ENCODE results near the gene ERVFRD-1. TPM values are rescaled to one million over a fixed set of nuclear protein-coding genes. Genes with fewer than 3 reads are reported as not detected.

ERVFRD-1 gene
- total RNA-seq = under 1 TPM in 2 of 9 donors, not detected in 7; 0.07 to 0.18 TPM
- under 1 TPM in 1 of 2 donors, not detected in 1; 0.08 TPM for polyA plus RNA-seq
- long read RNA-seq, donor 1 = 0 reads
- long read RNA-seq, donor 2 = 0 reads
- long read RNA-seq, donor 3 = 0 reads

- H3K4me3 ChIP-seq = no peak within 1 kb of the TSS
- TF ChIP-seq POLR2A (IDR thresholded peaks at IDR 0.05) (no peak), CTCF (IDR thresholded peaks at IDR 0.05) (no peak)
- WGBS, 4 donors = 76 to 90% (median 83%) methylated on average over 16 of the region's 16 CpGs
These were observed at the start of gene ERVFRD-1 for GRCh38 chr6:11110921-11111768. Gene ERVFRD-1, minus strand, starts transcription at chr6:11111725. Its CDS starts 6,415 bp downstream, at chr6:11105310.

GRCh38 chr6:11160199-11160598 is 48.7 kb upstream of the ERVFRD-1 start:
- intact Hi-C loops (cut with DNase I) = loop anchor here in 1 of 10 donors (5.0 kb wide), 1 partner anchor 337 kb away; no protein-coding TSS in a partner anchor
- Histone ChIP-seq H3K27ac (no peak overlapping the region), H3K9me3 (peaks cover 0 to 3% (median 0%) of the 10 kb centered on the region in 12 donors), H3K4me1 (no peaks in the 10 kb centered on the region), H3K27me3 (no peaks in the 10 kb centered on the region), H3K36me3 (no peaks in the 10 kb centered on the region), H3K4me3 (no peak overlapping the region)
- no peak for ATAC-seq
- DNase-seq = no peak
- 71 to 90% (median 83%) methylated on average over 1 of the region's 1 CpG for WGBS, 4 donors
- TF ChIP-seq CTCF (IDR thresholded peaks at IDR 0.05) (no peak), POLR2A (IDR thresholded peaks at IDR 0.05) (no peak)

More at GRCh38 chr6:11110921-11111768, at the start of gene ERVFRD-1:
- no peak for ATAC-seq
- intact Hi-C loops (cut with DNase I) = no loop called here
- no peak for DNase-seq
- no peaks in the 10 kb centered on the region for H3K9me3 ChIP-seq
- H3K27ac ChIP-seq = no peak within 1 kb of the TSS
- no peaks in the 10 kb centered on the region for H3K36me3 ChIP-seq
- no peaks in the 10 kb centered on the region for H3K27me3 ChIP-seq
- peaks cover 0 to 17% (median 1%) of the 10 kb centered on the region in 12 donors for H3K4me1 ChIP-seq

- TF ChIP-seq CTCF (IDR thresholded peaks at IDR 0.05) = no peak
- no peak for TF ChIP-seq POLR2A (IDR thresholded peaks at IDR 0.05)
- Histone ChIP-seq H3K36me3 (no peaks in the 10 kb centered on the region), H3K27ac (no peak overlapping the region), H3K4me1 (no peaks in the 10 kb centered on the region), H3K9me3 (peaks cover 0 to 3% (median 0%) of the 10 kb centered on the region in 12 donors), H3K4me3 (no peak overlapping the region), H3K27me3 (no peaks in the 10 kb centered on the region)
- DNase-seq = no peak
- intact Hi-C loops (cut with DNase I) = no loop called here
- ATAC-seq = no peak
These were observed 44.1 kb upstream of the ERVFRD-1 start for GRCh38 chr6:11155589-11155988.

GRCh38 chr6:11153447-11153846 is 41.9 kb upstream of the ERVFRD-1 start:
- Histone ChIP-seq H3K27ac (no peak overlapping the region), H3K4me1 (no peaks in the 10 kb centered on the region), H3K27me3 (no peaks in the 10 kb centered on the region), H3K36me3 (no peaks in the 10 kb centered on the region), H3K9me3 (peaks cover 0 to 3% (median 0%) of the 10 kb centered on the region in 12 donors), H3K4me3 (peak overlapping the region in 4 of 12 donors; percentile 40 to 53 (median 50))
- TF ChIP-seq CTCF (IDR thresholded peaks at IDR 0.05) (no peak), POLR2A (IDR thresholded peaks at IDR 0.05) (no peak)
- intact Hi-C loops (cut with DNase I) = no loop called here
- ATAC-seq (no peak), DNase-seq (no peak)
- WGBS, 4 donors = 96 to 98% (median 98%) methylated on average over 6 of the region's 6 CpGs
